Measurements from ENCODE around the gene FRMD3. TPM values are rescaled to one million over a fixed set of nuclear protein-coding genes. Genes with fewer than 3 reads are reported as not detected.
"Not testable (repeated sequence)": the region's sequence is repeated elsewhere in the genome, so short reads cannot be mapped to it uniquely, and the experiment has no call there.

FRMD3 gene
- total RNA-seq, 1 experiment from 2014 or later: 2.7 TPM

GRCh38 chr9:83403527-83404238 is 134.5 kb downstream of the FRMD3 start:
- DNase-seq (ENCODE audit: extremely low read depth, low read depth): no peak

GRCh38 chr9:83401328-83401900 is 136.8 kb downstream of the FRMD3 start:
- no peak for DNase-seq (ENCODE audit: extremely low read depth, low read depth)

- DNase-seq (ENCODE audit: extremely low read depth, low read depth): no peak
These were observed 141.4 kb downstream of the FRMD3 start for GRCh38 chr9:83396813-83397212.

DNA sequence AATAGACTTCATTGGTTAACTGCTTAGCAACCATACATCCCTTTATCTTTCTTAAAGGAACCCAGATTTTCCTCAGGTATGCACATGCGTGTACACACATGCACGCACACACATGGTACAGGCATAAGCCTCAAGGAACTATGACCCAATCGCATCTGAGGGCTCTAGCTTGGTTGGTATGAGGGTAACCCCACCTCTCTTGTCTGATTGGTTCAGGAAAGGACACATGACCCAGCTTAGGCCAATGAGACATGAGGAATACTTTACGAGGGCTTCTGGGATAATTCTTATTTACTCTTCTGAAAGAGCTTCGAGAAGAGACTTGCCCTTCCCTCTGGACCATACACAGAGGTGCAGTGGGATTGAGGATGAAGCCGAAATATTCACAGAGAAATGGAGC is 141.9 kb downstream of the FRMD3 start:
- no peak for DNase-seq (ENCODE audit: extremely low read depth, low read depth)

GRCh38 chr9:83392228-83392627 is 146.0 kb downstream of the FRMD3 start:
- DNase-seq (ENCODE audit: extremely low read depth, low read depth): no peak

DNA sequence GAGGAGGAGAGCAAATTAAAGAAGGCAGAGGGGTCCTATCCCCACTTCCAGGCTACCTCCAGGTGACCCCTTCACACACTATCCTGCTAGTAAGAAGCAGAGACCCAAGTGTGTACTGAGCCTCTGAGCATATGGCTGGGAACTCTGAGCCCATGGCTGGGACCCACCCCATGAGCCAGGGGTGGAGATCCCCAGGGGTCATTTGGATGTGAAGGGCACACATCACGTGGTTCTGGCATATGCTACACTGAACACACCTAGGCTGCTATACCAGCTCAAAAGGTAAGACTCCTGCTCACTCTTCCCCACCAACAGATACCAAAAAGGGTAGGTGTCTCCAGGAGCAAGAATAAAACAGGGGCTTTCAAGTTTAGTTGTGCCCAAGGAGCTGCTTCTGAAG is 149.9 kb downstream of the FRMD3 start:
- no peak for DNase-seq (ENCODE audit: extremely low read depth, low read depth)

DNA sequence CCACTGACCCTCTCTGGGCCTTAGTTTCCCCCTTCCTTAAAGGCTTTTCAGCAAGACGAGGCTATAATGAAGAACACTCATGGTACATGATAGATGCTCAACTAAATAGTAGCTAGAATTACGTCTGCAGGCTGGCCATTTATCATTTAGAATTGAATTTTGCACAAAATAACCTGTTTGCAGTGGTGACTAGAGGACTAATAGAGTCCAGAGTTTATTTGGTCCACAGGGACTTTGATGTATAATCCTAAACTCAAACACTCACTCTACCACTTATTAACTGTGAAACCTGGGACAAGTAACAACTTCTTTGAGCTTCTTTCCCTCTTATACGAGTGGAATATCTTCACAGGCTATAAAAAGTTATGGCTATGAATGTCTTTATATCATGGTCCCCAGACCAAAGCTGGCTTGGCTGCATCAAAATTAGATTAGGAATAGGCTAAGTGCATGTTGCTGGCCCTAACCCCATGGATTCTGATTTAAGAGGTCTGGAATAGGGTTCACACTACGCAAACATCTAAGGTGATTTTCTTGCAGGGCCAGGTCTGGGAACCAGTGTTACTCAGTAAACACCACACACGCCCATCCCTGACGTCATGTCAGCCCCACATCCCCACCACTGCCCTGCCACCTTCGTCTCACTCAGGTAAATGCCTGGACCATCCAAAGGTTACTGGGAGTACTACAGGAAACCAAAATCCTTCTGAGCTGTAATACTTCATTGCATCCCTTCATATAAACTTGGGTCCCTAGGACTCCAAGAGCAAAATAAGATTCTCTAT is 150.6 kb downstream of the FRMD3 start:
- no peak for DNase-seq (ENCODE audit: extremely low read depth, low read depth)

DNA sequence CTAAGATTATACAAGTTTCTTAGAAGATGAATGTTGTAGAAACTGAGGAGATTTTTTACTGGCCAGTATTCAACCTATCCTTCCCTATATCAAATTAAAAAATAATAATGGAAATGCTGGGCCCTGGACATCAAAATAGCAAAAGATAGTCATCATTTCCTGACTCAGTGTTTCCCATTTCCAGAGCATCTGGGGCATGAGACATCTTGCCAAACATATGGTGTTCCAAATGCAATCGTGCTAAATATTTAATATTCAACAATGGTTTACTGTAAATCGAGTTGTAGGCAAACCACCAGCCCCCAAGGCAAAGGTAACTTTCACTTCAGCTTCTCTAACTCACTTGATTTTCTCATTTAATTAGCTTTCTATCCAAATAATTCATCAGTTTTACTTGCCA is 152.9 kb downstream of the FRMD3 start:
- no peak for DNase-seq (ENCODE audit: extremely low read depth, low read depth)

DNA sequence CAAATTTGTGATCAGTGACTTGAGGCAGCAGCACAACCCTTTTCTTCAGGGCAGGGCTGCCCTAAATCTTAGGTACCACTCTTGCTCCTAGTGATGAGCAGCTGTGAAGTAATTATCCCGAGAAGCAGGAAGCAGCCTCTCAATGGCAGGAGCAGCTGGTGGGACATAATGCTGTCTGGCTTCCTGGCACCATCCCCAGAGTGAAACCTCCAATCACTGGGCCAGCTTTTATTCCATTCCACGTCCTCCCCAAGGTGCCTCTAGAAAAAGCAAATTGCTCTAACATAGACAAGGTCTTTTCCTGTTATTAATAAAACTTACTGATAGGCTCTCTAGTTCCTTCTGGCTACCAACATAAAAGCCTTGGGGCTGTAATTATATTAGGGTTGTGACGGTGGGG is 154.0 kb downstream of the FRMD3 start:
- DNase-seq (ENCODE audit: extremely low read depth, low read depth): no peak

DNA sequence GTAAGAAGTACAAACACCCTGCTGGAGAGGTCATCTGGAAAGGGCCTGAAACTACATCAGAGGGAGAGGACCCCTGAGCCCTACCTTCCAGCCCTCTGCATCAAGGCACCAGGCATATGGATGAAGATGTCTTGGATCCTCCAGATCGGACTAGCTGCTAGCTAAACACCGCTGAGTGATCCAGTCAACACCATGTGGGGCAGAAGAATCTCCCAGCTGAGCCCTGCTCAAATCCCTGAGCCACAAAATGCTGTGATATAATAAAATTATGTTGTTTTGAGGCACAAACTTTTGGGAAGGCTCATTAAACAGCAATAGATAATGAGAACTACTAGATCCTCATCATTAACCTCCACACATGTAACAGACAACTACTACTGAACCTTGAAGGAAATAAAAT is 155.2 kb downstream of the FRMD3 start:
- DNase-seq (ENCODE audit: extremely low read depth, low read depth): no peak

GRCh38 chr9:83382421-83382820 is 155.8 kb downstream of the FRMD3 start:
- DNase-seq (ENCODE audit: extremely low read depth, low read depth): no peak

GRCh38 chr9:83379045-83379444 is 159.2 kb downstream of the FRMD3 start:
- no peak for DNase-seq (ENCODE audit: extremely low read depth, low read depth)

DNA sequence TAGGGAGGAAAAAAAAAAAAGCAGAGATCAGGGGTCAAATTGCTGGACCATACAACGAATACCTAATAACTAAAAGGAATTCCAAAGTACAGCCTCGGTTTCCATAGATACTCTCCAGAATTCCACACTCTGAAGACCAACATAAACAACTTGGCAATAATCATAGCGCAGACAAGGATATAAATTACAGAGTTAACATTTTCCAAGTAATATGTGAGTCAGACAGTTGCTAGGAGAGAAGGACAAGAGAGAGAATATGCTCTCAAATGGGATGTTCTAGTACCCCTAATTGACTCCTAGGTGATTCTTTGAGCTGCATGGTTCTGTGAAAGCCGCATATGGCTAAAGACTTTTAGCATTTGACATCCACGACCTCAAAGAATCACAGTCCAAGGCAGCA is 165.2 kb downstream of the FRMD3 start:
- DNase-seq (ENCODE audit: extremely low read depth, low read depth): no peak

GRCh38 chr9:83367326-83367725 is 170.9 kb downstream of the FRMD3 start:
- DNase-seq (ENCODE audit: extremely low read depth, low read depth): no peak

- no peak for DNase-seq (ENCODE audit: extremely low read depth, low read depth)
These were observed 175.7 kb downstream of the FRMD3 start for GRCh38 chr9:83362341-83362995.

GRCh38 chr9:83359039-83359438 is 179.2 kb downstream of the FRMD3 start:
- DNase-seq (ENCODE audit: extremely low read depth, low read depth): no peak

DNA sequence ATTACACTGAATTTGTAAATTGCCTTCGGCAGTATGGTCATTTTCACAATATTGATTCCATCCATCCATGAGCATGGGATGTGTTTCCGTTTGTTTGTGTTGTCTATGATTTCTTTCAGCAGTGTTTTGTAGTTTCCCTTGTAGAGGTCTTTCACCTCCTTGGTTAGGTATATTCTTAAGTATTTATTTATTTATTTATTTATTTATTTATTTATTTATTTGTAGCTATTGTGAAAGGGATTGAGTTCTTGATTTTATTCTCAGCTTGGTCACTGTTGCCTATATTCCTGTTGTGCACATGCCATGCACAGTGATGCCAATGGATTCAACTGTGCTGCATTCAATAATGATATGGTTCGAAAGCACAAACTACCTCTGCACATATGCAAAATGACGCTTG is 179.7 kb downstream of the FRMD3 start:
- not testable (repeated sequence) for DNase-seq (ENCODE audit: extremely low read depth, low read depth)

- DNase-seq (ENCODE audit: extremely low read depth, low read depth): no peak
These were observed 182.5 kb downstream of the FRMD3 start for GRCh38 chr9:83355729-83356151.

GRCh38 chr9:83355024-83355444 is 183.2 kb downstream of the FRMD3 start:
- no peak for DNase-seq (ENCODE audit: extremely low read depth, low read depth)

DNA sequence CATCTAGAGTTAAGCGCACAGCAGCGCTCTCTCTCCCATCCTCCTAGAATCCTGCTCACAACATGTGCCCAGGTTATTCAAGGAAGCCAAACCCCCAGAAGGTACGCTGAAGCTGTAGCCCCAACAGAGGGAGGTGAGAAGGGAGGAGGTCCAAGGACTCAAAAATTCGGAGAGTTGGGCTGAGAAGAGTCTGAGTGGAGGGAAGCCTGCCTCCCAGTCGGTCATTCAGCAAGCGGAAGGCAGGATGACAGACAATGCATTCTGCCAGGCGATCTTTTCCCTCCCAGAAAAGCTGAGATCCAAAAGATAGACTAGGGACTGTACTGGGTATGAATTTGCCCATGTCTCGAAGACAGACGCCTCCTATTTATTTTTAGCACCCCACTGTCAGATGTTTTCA is 189.2 kb downstream of the FRMD3 start:
- no peak for DNase-seq (ENCODE audit: extremely low read depth, low read depth)

DNA sequence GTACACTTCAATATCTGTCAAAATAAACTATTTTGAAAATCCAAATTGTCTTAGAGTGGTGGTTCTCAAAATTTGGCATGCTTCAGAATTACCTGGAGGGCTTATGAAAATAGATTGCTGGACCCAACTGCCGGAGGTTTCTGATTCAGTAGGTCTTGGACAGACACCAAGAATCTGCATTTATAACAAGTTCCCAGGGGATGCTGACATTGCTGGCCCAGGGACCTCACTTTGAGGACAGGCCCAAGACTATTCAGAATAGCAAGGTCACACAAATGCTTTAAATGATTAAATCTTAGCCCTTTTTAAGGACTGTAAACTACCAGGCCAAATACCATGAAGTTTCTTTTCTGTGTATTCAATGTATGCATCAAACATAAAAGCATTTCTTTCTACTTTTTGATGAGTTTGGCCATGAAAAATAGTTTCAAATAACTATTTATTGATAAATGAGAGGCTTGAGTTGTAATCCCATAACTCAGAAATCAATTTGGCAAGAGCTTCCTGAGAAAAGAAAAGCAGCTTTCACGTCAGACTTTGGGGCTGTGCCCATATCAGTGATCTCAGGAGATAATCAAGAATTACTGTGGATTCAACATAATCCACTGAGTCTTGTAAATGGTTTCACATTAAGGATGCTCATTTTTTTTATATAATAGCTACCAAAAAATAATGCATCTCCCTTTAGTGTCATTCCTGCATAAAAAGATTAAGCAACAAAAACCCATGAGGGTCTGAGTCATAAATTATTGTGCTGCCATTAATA is 191.4 kb downstream of the FRMD3 start:
- DNase-seq (ENCODE audit: extremely low read depth, low read depth): no peak

Measured in NCI-H460 (cell line).